Measurements from ENCODE around the gene MXD3. TPM values are rescaled to one million over a fixed set of nuclear protein-coding genes. Genes with fewer than 3 reads are reported as not detected.
A peak's percentile ranks its signal among the peaks of the same experiment; 100 is the strongest.
"Not testable (repeated sequence)": the region's sequence is repeated elsewhere in the genome, so short reads cannot be mapped to it uniquely, and the experiment has no call there.

Gene MXD3
- total and polyA plus RNA-seq, 2 donors: 16.1 to 44.8 TPM

- Histone ChIP-seq H3K27ac (ENCODE audit: low read depth in 1 of 2, low read length in 1 of 2) (no peak overlapping the region), H3K4me3 (ENCODE audit: low read length in 2 of 2) (no peak overlapping the region), H3K36me3 (ENCODE audit: control insufficient read depth in 2 of 2, insufficient read depth in 2 of 2, low read length in 1 of 2) (peaks cover 36 to 81% of the 10 kb centered on the region in 2 donors), H3K27me3 (ENCODE audit: control insufficient read depth in 2 of 2, insufficient read depth in 1 of 2, low read length in 1 of 2) (no peaks in the 10 kb centered on the region), H3K4me1 (ENCODE audit: control insufficient read depth in 2 of 2, insufficient read depth in 2 of 2, low read length in 2 of 2) (peaks cover 0 to 3% of the 10 kb centered on the region in 2 donors), H3K9me3 (ENCODE audit: control insufficient read depth in 2 of 2, insufficient read depth in 1 of 2, low read length in 1 of 2) (no peaks in the 10 kb centered on the region)
- DNase-seq (ENCODE audit: low read depth in 6 of 9, low spot score in 9 of 9): no peak
- 93% methylated on average over 3 of the region's 3 CpGs for WGBS
These were observed 41.0 kb downstream of the MXD3 start for GRCh38 chr5:177270653-177271052.

- peaks cover 42 to 85% of the 10 kb centered on the region in 2 donors for H3K36me3 ChIP-seq (ENCODE audit: control insufficient read depth in 2 of 2, insufficient read depth in 2 of 2, low read length in 1 of 2)
- H3K27ac ChIP-seq (ENCODE audit: low read depth in 1 of 2, low read length in 1 of 2): no peak overlapping the region
- H3K4me1 ChIP-seq (ENCODE audit: control insufficient read depth in 2 of 2, insufficient read depth in 2 of 2, low read length in 2 of 2): peaks cover 0 to 3% of the 10 kb centered on the region in 2 donors
- 94% methylated on average over 3 of the region's 3 CpGs for WGBS
- no peak overlapping the region for H3K4me3 ChIP-seq (ENCODE audit: low read length in 2 of 2)
- no peaks in the 10 kb centered on the region for H3K9me3 ChIP-seq (ENCODE audit: control insufficient read depth in 2 of 2, insufficient read depth in 1 of 2, low read length in 1 of 2)
- H3K27me3 ChIP-seq (ENCODE audit: control insufficient read depth in 2 of 2, insufficient read depth in 1 of 2, low read length in 1 of 2): no peaks in the 10 kb centered on the region
- DNase-seq (ENCODE audit: low read depth in 6 of 9, low spot score in 9 of 9): peak in 1 of 9 donors; percentile 6
These were observed 41.7 kb downstream of the MXD3 start for GRCh38 chr5:177269976-177270375.

GRCh38 chr5:177269232-177269895 is 42.3 kb downstream of the MXD3 start:
- no peak for DNase-seq (ENCODE audit: low read depth in 6 of 9, low spot score in 9 of 9)
- Histone ChIP-seq H3K9me3 (ENCODE audit: control insufficient read depth in 2 of 2, insufficient read depth in 1 of 2, low read length in 1 of 2) (no peaks in the 10 kb centered on the region), H3K27me3 (ENCODE audit: control insufficient read depth in 2 of 2, insufficient read depth in 1 of 2, low read length in 1 of 2) (no peaks in the 10 kb centered on the region), H3K4me3 (ENCODE audit: low read length in 2 of 2) (no peak overlapping the region), H3K36me3 (ENCODE audit: control insufficient read depth in 2 of 2, insufficient read depth in 2 of 2, low read length in 1 of 2) (peaks cover 42 to 86% of the 10 kb centered on the region in 2 donors), H3K4me1 (ENCODE audit: control insufficient read depth in 2 of 2, insufficient read depth in 2 of 2, low read length in 2 of 2) (peaks cover 0 to 3% of the 10 kb centered on the region in 2 donors), H3K27ac (ENCODE audit: low read depth in 1 of 2, low read length in 1 of 2) (no peak overlapping the region)
- 96% methylated on average over 7 of the region's 7 CpGs for WGBS

- H3K27me3 ChIP-seq (ENCODE audit: control insufficient read depth in 2 of 2, insufficient read depth in 1 of 2, low read length in 1 of 2): no peaks in the 10 kb centered on the region
- no peaks in the 10 kb centered on the region for H3K4me1 ChIP-seq (ENCODE audit: control insufficient read depth in 2 of 2, insufficient read depth in 2 of 2, low read length in 2 of 2)
- H3K4me3 ChIP-seq (ENCODE audit: low read length in 2 of 2): no peak overlapping the region
- H3K9me3 ChIP-seq (ENCODE audit: control insufficient read depth in 2 of 2, insufficient read depth in 1 of 2, low read length in 1 of 2): no peaks in the 10 kb centered on the region
- peaks cover 40 to 72% of the 10 kb centered on the region in 2 donors for H3K36me3 ChIP-seq (ENCODE audit: control insufficient read depth in 2 of 2, insufficient read depth in 2 of 2, low read length in 1 of 2)
- WGBS: 97% methylated on average over 16 of the region's 16 CpGs
- H3K27ac ChIP-seq (ENCODE audit: low read depth in 1 of 2, low read length in 1 of 2): no peak overlapping the region
- no peak for DNase-seq (ENCODE audit: low read depth in 6 of 9, low spot score in 9 of 9)
These were observed 46.3 kb downstream of the MXD3 start for GRCh38 chr5:177265395-177265794.

- Histone ChIP-seq H3K27ac (ENCODE audit: low read depth in 1 of 2, low read length in 1 of 2) (no peak overlapping the region), H3K4me1 (ENCODE audit: control insufficient read depth in 2 of 2, insufficient read depth in 2 of 2, low read length in 2 of 2) (no peaks in the 10 kb centered on the region), H3K27me3 (ENCODE audit: control insufficient read depth in 2 of 2, insufficient read depth in 1 of 2, low read length in 1 of 2) (no peaks in the 10 kb centered on the region), H3K4me3 (ENCODE audit: low read length in 2 of 2) (no peak overlapping the region), H3K9me3 (ENCODE audit: control insufficient read depth in 2 of 2, insufficient read depth in 1 of 2, low read length in 1 of 2) (no peaks in the 10 kb centered on the region), H3K36me3 (ENCODE audit: control insufficient read depth in 2 of 2, insufficient read depth in 2 of 2, low read length in 1 of 2) (peaks cover 45 to 72% of the 10 kb centered on the region in 2 donors)
- DNase-seq (ENCODE audit: low read depth in 6 of 9, low spot score in 9 of 9): no peak
- WGBS: 95% methylated on average over 1 of the region's 1 CpG
These were observed 47.5 kb downstream of the MXD3 start for GRCh38 chr5:177264178-177264577.

- DNase-seq (ENCODE audit: low read depth in 6 of 9, low spot score in 9 of 9): no peak
- Histone ChIP-seq H3K4me3 (ENCODE audit: low read length in 2 of 2) (no peak overlapping the region), H3K36me3 (ENCODE audit: control insufficient read depth in 2 of 2, insufficient read depth in 2 of 2, low read length in 1 of 2) (peaks cover 54 to 75% of the 10 kb centered on the region in 2 donors), H3K27ac (ENCODE audit: low read depth in 1 of 2, low read length in 1 of 2) (no peak overlapping the region), H3K9me3 (ENCODE audit: control insufficient read depth in 2 of 2, insufficient read depth in 1 of 2, low read length in 1 of 2) (no peaks in the 10 kb centered on the region), H3K4me1 (ENCODE audit: control insufficient read depth in 2 of 2, insufficient read depth in 2 of 2, low read length in 2 of 2) (no peaks in the 10 kb centered on the region), H3K27me3 (ENCODE audit: control insufficient read depth in 2 of 2, insufficient read depth in 1 of 2, low read length in 1 of 2) (no peaks in the 10 kb centered on the region)
- 98% methylated on average over 1 of the region's 1 CpG for WGBS
These were observed 50.2 kb downstream of the MXD3 start for GRCh38 chr5:177261510-177261909.

GRCh38 chr5:177260961-177261360 is 50.7 kb downstream of the MXD3 start:
- no peaks in the 10 kb centered on the region for H3K9me3 ChIP-seq (ENCODE audit: control insufficient read depth in 2 of 2, insufficient read depth in 1 of 2, low read length in 1 of 2)
- no peaks in the 10 kb centered on the region for H3K4me1 ChIP-seq (ENCODE audit: control insufficient read depth in 2 of 2, insufficient read depth in 2 of 2, low read length in 2 of 2)
- 99% methylated on average over 7 of the region's 7 CpGs for WGBS
- H3K27me3 ChIP-seq (ENCODE audit: control insufficient read depth in 2 of 2, insufficient read depth in 1 of 2, low read length in 1 of 2): no peaks in the 10 kb centered on the region
- DNase-seq (ENCODE audit: low read depth in 6 of 9, low spot score in 9 of 9): no peak
- H3K27ac ChIP-seq (ENCODE audit: low read depth in 1 of 2, low read length in 1 of 2): no peak overlapping the region
- peaks cover 52 to 74% of the 10 kb centered on the region in 2 donors for H3K36me3 ChIP-seq (ENCODE audit: control insufficient read depth in 2 of 2, insufficient read depth in 2 of 2, low read length in 1 of 2)
- no peak overlapping the region for H3K4me3 ChIP-seq (ENCODE audit: low read length in 2 of 2)

- DNase-seq (ENCODE audit: low read depth in 6 of 9, low spot score in 9 of 9); H3K27me3 ChIP-seq (ENCODE audit: control insufficient read depth in 2 of 2, insufficient read depth in 1 of 2, low read length in 1 of 2); H3K27ac ChIP-seq (ENCODE audit: low read depth in 1 of 2, low read length in 1 of 2); H3K4me1 ChIP-seq (ENCODE audit: control insufficient read depth in 2 of 2, insufficient read depth in 2 of 2, low read length in 2 of 2); H3K4me3 ChIP-seq (ENCODE audit: low read length in 2 of 2); H3K9me3 ChIP-seq (ENCODE audit: control insufficient read depth in 2 of 2, insufficient read depth in 1 of 2, low read length in 1 of 2): not testable (repeated sequence)
- 98% methylated on average over 7 of the region's 7 CpGs for WGBS
- peaks cover 50 to 75% of the 10 kb centered on the region in 2 donors for H3K36me3 ChIP-seq (ENCODE audit: control insufficient read depth in 2 of 2, insufficient read depth in 2 of 2, low read length in 1 of 2)
These were observed 53.0 kb downstream of the MXD3 start for GRCh38 chr5:177258711-177259110.

Data from thymus (tissue), 11 donors.